Central memory CD8-positive, alpha-beta T cell (primary cell): Measurements from ENCODE around the gene ARHGAP32.

ENCODE experiments used
- ATAC-seq: fragments of 150-1000 bp; cut with Tn5 transposase; replicated peaks from 2 replicates; pipeline ENCODE4 v1.10.0; 2022; ENCODE audit warnings: mild to moderate bottlenecking, moderate FRiP score, moderate number of reproducible peaks; ENCODE audit not compliant: poor library complexity, severe bottlenecking; ENCODE audit errors: extremely low read depth
- DNase-seq, 2 donors: peaks; one replicate each; pipeline ENCODE4 v3.0.0; 2021; ENCODE audit warnings: low spot score in 2 of 2
- H3K27ac Mint-ChIP-seq: one replicate; pipeline ENCODE4 v1.8.0; 2022; ENCODE audit warnings: low read depth, mild to moderate bottlenecking, moderate library complexity, mixed read lengths
- H3K27me3 Mint-ChIP-seq: one replicate; pipeline ENCODE4 v1.8.0; 2022; ENCODE audit warnings: mixed read lengths
- H3K36me3 Mint-ChIP-seq: one replicate; pipeline ENCODE4 v1.8.0; 2022; ENCODE audit warnings: mild to moderate bottlenecking, moderate library complexity, mixed read lengths; ENCODE audit not compliant: insufficient read depth
- H3K4me1 Mint-ChIP-seq: one replicate; pipeline ENCODE4 v1.8.0; 2022; ENCODE audit warnings: mixed read lengths
- H3K4me3 Mint-ChIP-seq: one replicate; pipeline ENCODE4 v1.8.0; 2022; ENCODE audit warnings: mild to moderate bottlenecking, moderate library complexity, mixed read lengths
- H3K9me3 Mint-ChIP-seq: one replicate; pipeline ENCODE4 v1.8.0; 2022; ENCODE audit warnings: mixed read lengths

ARHGAP32 gene

DNA sequence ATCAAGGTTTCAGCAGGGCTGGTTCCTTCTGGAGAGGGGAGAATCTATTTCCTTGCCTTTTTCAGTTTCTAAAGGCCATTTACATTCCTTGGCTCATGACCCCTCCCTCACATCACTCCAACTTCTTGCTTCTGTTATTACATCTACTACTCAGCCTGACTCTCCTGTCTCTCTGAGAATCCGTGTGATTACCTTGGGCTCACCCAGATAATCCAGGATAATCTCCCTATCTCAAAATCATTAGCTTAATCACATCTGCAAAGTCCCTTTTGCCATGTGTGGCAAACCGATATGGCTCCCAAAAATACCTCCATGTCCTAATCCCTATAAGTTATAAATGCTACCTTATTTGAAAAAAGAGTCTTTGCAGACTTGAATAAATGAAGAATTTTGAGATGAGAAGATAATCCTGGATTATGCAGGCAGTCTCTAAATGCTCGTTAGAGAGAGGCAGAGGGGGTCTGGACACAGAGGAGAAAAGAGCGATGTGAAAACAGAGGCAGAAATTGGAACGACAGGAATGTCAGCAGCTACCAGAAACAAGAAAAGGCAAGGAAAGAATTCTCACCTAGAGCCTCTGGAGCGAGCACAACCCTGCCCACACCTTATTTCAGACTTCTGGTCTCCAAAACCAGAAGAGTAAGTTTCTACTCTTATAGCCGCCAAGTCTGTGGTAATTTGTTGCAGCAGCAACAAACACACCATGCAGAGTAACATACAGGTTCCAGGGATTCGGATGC, 23.6 kb upstream of the ARHGAP32 start:
- no peaks in the 10 kb centered on the region for H3K27me3 Mint-ChIP-seq
- no peak for DNase-seq

DNA sequence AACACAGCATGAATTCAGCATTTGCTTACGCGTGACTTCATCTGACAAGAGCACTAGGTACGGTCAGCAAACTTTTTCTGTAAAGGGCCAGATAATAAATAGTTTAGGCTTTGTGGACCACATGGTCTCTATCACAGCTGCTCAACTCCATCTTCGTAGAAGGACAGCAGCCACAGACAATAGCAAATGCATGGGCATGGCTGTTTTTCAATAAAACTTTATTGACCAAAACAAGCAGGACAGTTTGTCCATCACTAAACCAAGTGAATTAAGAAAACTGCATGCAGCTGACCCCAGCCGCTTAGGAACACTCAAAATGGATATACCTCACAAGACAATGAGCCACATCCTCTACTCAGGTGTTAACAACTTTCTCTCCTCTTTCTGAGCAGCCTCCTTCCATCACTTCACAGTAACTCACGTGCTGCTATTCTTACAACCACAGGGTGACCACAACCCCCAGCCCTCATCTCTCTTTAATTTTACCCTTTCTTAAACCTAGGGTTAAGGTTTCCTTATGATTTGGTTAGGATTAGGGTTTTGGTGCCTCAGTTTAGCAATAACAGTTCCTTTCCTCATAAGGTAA, 22.7 kb upstream of the ARHGAP32 start:
- H3K9me3 Mint-ChIP-seq: peaks cover 11% of the 10 kb centered on the region
- no peaks in the 10 kb centered on the region for H3K36me3 Mint-ChIP-seq
- H3K27ac Mint-ChIP-seq: no peak overlapping the region
- DNase-seq (no peak), ATAC-seq (no peak)
- H3K4me3 Mint-ChIP-seq: no peak overlapping the region
- H3K4me1 Mint-ChIP-seq: no peaks in the 10 kb centered on the region
- H3K27me3 Mint-ChIP-seq: no peaks in the 10 kb centered on the region

More for the DNA sequence above, 23.6 kb upstream of the ARHGAP32 start:
- Mint-ChIP-seq H3K9me3 (peaks cover 11% of the 10 kb centered on the region), H3K36me3 (no peaks in the 10 kb centered on the region), H3K27ac (no peak overlapping the region), H3K4me3 (no peak overlapping the region), H3K4me1 (no peaks in the 10 kb centered on the region)
- no peak for ATAC-seq

DNA sequence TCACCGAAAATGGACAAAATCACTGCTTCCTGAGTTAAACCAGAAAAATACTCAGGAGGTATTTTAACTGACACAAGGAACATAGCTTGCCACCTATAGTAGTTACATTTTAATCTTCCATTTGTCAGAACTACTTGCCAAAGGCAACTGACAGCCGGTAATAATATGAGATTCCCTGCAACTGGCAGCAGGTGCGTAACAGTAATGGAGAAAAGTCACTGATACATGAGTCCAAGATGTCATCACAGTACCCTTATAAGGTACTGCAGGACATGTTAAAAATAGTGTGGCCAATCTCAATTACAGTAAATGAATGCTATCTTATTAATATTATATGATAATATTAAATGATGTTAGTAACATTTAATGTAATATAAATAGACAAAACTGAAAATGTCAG, 21.1 kb upstream of the ARHGAP32 start:
- Mint-ChIP-seq H3K27ac (no peak overlapping the region), H3K4me1 (no peaks in the 10 kb centered on the region), H3K36me3 (no peaks in the 10 kb centered on the region), H3K4me3 (no peak overlapping the region), H3K27me3 (no peaks in the 10 kb centered on the region), H3K9me3 (peaks cover 11% of the 10 kb centered on the region)
- ATAC-seq (no peak), DNase-seq (no peak)

DNA sequence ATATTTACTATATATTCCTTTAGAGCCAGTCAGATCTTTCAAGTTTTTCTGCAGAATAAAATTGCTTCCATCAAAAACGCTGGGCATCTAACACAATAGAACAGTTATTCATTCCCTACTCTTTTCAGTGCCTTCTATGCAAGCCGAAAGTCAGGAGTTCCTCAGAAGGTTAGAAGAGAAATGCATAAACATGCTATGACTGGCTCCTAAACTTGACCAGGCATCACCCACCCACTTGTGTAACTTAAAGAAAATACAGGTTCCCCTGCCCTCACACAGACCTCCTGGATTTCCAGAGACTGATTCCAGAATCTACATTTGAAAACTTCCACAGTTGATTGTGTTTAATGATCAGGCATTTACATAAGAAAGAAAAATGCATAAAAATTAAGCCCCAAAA, 19.3 kb upstream of the ARHGAP32 start:
- no peak overlapping the region for H3K27ac Mint-ChIP-seq
- H3K4me3 Mint-ChIP-seq: no peak overlapping the region
- H3K9me3 Mint-ChIP-seq: peaks cover 17% of the 10 kb centered on the region
- H3K27me3 Mint-ChIP-seq: no peaks in the 10 kb centered on the region
- H3K4me1 Mint-ChIP-seq: no peaks in the 10 kb centered on the region
- H3K36me3 Mint-ChIP-seq: no peaks in the 10 kb centered on the region
- ATAC-seq: no peak
- DNase-seq: no peak

DNA sequence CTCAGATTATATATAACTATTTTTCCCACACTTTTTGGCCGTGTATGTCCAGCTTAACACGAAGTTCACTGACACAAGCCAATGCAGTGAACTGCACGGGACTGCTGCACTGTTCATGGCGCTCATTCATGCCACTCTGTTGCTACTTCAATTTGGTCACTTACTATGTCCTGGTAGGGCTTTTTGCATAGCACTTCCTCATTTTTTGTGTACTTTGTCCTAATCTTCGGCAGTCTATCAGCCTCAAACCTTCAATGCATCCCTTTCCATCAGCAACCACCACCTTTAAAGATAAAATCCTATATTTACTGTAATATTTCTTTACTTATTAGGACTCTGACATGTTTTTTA, 18.7 kb upstream of the ARHGAP32 start:
- H3K27ac Mint-ChIP-seq: no peak overlapping the region
- no peaks in the 10 kb centered on the region for H3K36me3 Mint-ChIP-seq
- DNase-seq (no peak), ATAC-seq (no peak)
- no peak overlapping the region for H3K4me3 Mint-ChIP-seq
- H3K4me1 Mint-ChIP-seq: no peaks in the 10 kb centered on the region
- H3K27me3 Mint-ChIP-seq: no peaks in the 10 kb centered on the region
- H3K9me3 Mint-ChIP-seq: peaks cover 15% of the 10 kb centered on the region

DNA sequence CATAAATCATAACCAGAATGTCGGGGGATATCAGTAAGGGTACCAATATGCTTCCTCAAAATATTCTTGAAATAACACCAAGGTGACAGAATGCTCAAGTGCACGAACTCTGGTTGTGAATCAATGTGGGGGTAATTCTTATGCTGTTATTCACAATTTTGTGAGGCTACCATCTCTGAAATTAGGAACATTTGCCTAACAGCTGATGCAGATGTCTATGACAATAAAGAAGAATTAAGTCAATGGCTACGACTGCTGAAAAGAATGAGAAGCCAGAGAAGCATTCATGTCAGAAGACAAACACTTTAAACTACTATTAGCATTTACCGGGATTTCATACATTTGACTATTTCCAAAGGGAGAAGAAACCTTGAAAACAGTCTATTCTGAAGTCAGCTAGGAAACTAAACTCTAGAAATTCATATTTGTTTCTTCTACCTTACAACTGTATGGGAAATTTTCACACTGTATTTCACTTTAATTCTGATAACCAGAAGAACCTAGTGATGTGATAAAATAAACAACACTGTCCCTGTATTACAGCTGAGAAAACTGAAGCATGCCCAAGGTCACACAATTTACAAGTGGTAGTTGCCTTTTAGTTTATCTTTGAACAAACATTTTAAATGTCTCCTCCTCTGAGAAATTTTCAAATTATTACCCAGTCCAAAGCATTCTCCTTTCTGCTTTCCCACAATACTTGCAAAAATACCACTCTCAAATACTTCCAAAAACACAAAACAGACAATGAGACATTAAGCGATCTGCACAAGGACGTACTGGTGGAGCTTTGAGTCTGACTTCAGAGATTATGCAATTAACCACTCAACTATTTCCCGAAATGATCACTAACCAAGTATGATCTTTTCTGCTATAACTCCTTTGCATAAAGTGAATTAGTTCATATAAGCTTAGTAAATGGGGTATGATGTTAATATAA, 18.0 kb upstream of the ARHGAP32 start:
- DNase-seq (no peak), ATAC-seq (no peak)
- no peak overlapping the region for H3K27ac Mint-ChIP-seq
- H3K27me3 Mint-ChIP-seq: no peaks in the 10 kb centered on the region
- no peaks in the 10 kb centered on the region for H3K36me3 Mint-ChIP-seq
- no peaks in the 10 kb centered on the region for H3K4me1 Mint-ChIP-seq
- H3K4me3 Mint-ChIP-seq: no peak overlapping the region
- peaks cover 10% of the 10 kb centered on the region for H3K9me3 Mint-ChIP-seq

DNA sequence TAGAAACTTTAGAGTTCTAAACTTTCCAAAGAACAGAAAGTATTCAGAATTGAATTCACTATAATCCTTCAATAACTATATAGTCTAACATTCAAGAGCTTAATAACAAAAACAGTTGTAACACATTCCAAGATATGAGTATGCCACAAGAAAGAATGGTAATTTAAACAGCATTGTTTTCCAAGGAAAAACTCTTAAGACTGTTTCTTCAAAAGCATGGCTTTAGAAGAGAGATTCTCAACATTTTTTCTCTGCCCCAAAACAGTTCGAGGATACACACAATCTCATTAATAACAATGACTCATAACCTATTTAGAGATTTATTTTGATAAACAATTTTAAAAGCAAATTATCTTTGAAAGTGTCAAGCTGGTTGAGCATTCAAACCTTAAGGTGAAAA, 16.7 kb upstream of the ARHGAP32 start:
- Mint-ChIP-seq H3K36me3 (no peaks in the 10 kb centered on the region), H3K27me3 (no peaks in the 10 kb centered on the region), H3K4me3 (no peak overlapping the region), H3K27ac (no peak overlapping the region), H3K9me3 (peaks cover 6% of the 10 kb centered on the region), H3K4me1 (no peaks in the 10 kb centered on the region)
- ATAC-seq (no peak), DNase-seq (no peak)

- Mint-ChIP-seq H3K36me3 (no peaks in the 10 kb centered on the region), H3K4me1 (no peaks in the 10 kb centered on the region), H3K4me3 (no peak overlapping the region), H3K9me3 (peaks cover 6% of the 10 kb centered on the region), H3K27me3 (no peaks in the 10 kb centered on the region), H3K27ac (no peak overlapping the region)
- DNase-seq (no peak), ATAC-seq (no peak)
Observed at GRCh38 chr11:129204150-129204838, 12.2 kb upstream of the ARHGAP32 start.

- ATAC-seq: no peak
- no peaks in the 10 kb centered on the region for H3K27me3 Mint-ChIP-seq
- H3K4me3 Mint-ChIP-seq: no peak overlapping the region
- DNase-seq: no peak
- no peaks in the 10 kb centered on the region for H3K4me1 Mint-ChIP-seq
- peaks cover 7% of the 10 kb centered on the region for H3K9me3 Mint-ChIP-seq
- H3K36me3 Mint-ChIP-seq: no peaks in the 10 kb centered on the region
- no peak overlapping the region for H3K27ac Mint-ChIP-seq
Observed at GRCh38 chr11:129202646-129203045, 10.5 kb upstream of the ARHGAP32 start.

DNA sequence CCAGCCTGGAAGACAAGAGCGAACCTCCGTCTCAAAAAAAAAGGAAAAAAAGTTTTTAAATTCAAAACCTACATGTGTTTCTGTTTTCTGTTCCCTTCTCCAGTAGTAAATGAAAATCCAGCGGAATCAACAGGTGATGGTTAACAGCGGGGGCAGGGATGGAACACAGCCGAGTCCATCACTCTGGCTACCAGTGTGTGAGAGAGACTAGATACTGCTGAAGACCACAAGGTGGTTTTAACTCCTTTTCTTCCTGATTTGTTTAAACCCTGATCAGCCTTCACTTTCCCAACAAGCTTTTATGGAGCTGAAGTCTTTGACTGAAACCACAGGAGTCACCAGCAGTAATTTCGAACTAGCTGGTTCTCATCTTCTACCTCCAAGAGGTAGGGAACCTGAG, 3.6 kb upstream of the ARHGAP32 start:
- DNase-seq (no peak), ATAC-seq (no peak)
- Mint-ChIP-seq H3K4me3 (no peak overlapping the region), H3K36me3 (no peaks in the 10 kb centered on the region), H3K27me3 (no peaks in the 10 kb centered on the region), H3K9me3 (peaks cover 11% of the 10 kb centered on the region), H3K4me1 (no peaks in the 10 kb centered on the region), H3K27ac (no peak overlapping the region)

- H3K36me3 Mint-ChIP-seq: no peaks in the 10 kb centered on the region
- DNase-seq (no peak), ATAC-seq (no peak)
- no peaks in the 10 kb centered on the region for H3K4me1 Mint-ChIP-seq
- no peak overlapping the region for H3K27ac Mint-ChIP-seq
- no peak overlapping the region for H3K4me3 Mint-ChIP-seq
- peaks cover 6% of the 10 kb centered on the region for H3K9me3 Mint-ChIP-seq
- no peaks in the 10 kb centered on the region for H3K27me3 Mint-ChIP-seq
Observed at GRCh38 chr11:129191649-129192048, 476 bp downstream of the ARHGAP32 start.

GRCh38 chr11:129190087-129190486, 2.0 kb downstream of the ARHGAP32 start:
- DNase-seq (no peak), ATAC-seq (no peak)
- Mint-ChIP-seq H3K27me3 (no peaks in the 10 kb centered on the region), H3K4me1 (no peaks in the 10 kb centered on the region), H3K9me3 (peaks cover 7% of the 10 kb centered on the region), H3K4me3 (no peak overlapping the region), H3K27ac (no peak overlapping the region), H3K36me3 (peaks cover 2% of the 10 kb centered on the region)
